Gastrocnemius medialis (tissue), 4 donors: ENCODE data around the gene CASKIN1. TPM values are rescaled to one million over a fixed set of nuclear protein-coding genes. Genes with fewer than 3 reads are reported as not detected.

Source experiments
- ATAC-seq, 2 donors: fragments of 150-250 bp; one replicate each; pipeline ENCODE4 v1.9.1; 2016
- DNase-seq, 2 donors: peaks; one replicate each; pipeline ENCODE4 v3.0.0-alpha.2; 2019
- H3K27ac ChIP-seq, 4 donors: fragments of 200-600 bp; sonication (generic); 1 replicate in 1 of 4; 2 replicates in 3 of 4; pipeline ENCODE4 v1.5.1; 2016 to 2018; ENCODE audit warnings: mild to moderate bottlenecking in 2 of 4, moderate library complexity in 1 of 4
- H3K27me3 ChIP-seq, 3 donors: fragments of 200-600 bp; sonication (generic) in 2 of 3; 1 replicate in 1 of 3; 2 replicates in 2 of 3; pipeline versions ENCODE4 v1.5.1 to v1.6.0; 2016 to 2019; ENCODE audit warnings: mild to moderate bottlenecking in 1 of 3, moderate library complexity in 1 of 3
- H3K36me3 ChIP-seq, 2 donors: fragments of 200-600 bp; sonication (generic) in 1 of 2; one replicate each; pipeline ENCODE4 v1.5.1; 2017 to 2018
- H3K4me1 ChIP-seq, 2 donors: fragments of 200-600 bp; sonication (generic) in 1 of 2; one replicate each; pipeline ENCODE4 v1.5.1; 2016 to 2017; ENCODE audit warnings: mild to moderate bottlenecking in 2 of 2
- H3K4me3 ChIP-seq, 4 donors: fragments of 200-600 bp; sonication (generic) in 3 of 4; 1 replicate in 1 of 4; 2 replicates in 3 of 4; pipeline ENCODE4 v1.5.1; 2016 to 2019; ENCODE audit warnings: mild to moderate bottlenecking in 2 of 4
- H3K9me3 ChIP-seq, 3 donors: fragments of 200-600 bp; sonication (generic) in 2 of 3; 1 replicate in 1 of 3; 2 replicates in 2 of 3; pipeline ENCODE4 v1.5.1; 2016 to 2019
- POLR2A ChIP-seq, 2 donors: fragments of 450-650 bp; IDR thresholded peaks; one replicate each; pipeline ENCODE4 v1.6.1; 2017; ENCODE audit warnings: antibody characterized with exemption in 2 of 2, mild to moderate bottlenecking in 2 of 2, moderate library complexity in 2 of 2
- in situ Hi-C, 4 donors: fragments of 200-750 bp; cut with MboI; loops; one replicate each; pipeline versions ENCODE4 v1.15.0 to v1.8.0; 2017; ENCODE audit warnings: low sequenced_read_pairs in 4 of 4
- intact Hi-C: fragments of 100-400 bp; cut with DNase I; formaldehyde crosslinking; loops from one replicate; pipeline ENCODE4 v1.15.1; 2023; ENCODE audit warnings: low total_unique reads
- total RNA-seq, 4 donors: library from RNA; depleted of rRNA; stranded (reverse); fragments of >200 nt; gene quantifications; one replicate each; pipeline versions ENCODE4 v1.1.0 to v1.2.3, GENCODE V29; 2016
- TF ChIP-seq, protein P1 (sequence below), 5 experiments: fragments of 450-650 bp in 3 of 5; fragments of 200-600 bp in 2 of 5; sonication (generic) in 2 of 5; IDR thresholded peaks in 4 of 5; conservative IDR thresholded peaks in 1 of 5; 1 replicate in 4 of 5; 2 replicates in 1 of 5; pipeline ENCODE4 v1.5.1; 2016 to 2019; ENCODE audit warnings: antibody characterized with exemption in 5 of 5, mild to moderate bottlenecking in 3 of 5, moderate library complexity in 3 of 5

CASKIN1 gene
- total RNA-seq, 4 donors from 2014 or later = 0.07 to 0.51 (median 0.10) TPM; not detected in 1

DNA sequence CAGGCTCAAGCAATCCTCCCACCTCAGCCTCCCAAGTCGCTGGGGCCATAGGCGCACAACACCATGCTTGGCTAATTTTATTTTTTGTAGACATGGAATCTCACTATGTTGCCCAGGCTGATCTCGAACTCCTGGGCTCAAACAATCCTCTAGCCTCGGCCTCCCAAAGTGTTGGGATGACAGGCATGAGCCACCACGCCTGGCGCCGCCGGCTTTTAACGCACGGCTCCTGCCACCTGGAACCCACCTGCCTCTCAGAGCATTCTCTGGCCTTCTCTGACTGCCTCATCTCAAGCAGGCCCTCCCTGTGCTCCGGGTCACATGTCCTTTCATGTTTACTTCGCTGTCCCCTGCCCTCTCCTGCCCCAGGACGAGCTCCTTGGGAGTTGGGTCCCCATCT, 10.3 kb downstream of the CASKIN1 start:
- Histone ChIP-seq H3K4me3 (no peak overlapping the region), H3K27ac (no peak overlapping the region), H3K27me3 (no peaks in the 10 kb centered on the region), H3K4me1 (no peaks in the 10 kb centered on the region), H3K36me3 (no peaks in the 10 kb centered on the region), H3K9me3 (no peaks in the 10 kb centered on the region)
- intact Hi-C loops (no loop called here), in situ Hi-C loops (no loop called here)
- no peak for ATAC-seq
- TF ChIP-seq, protein P1, sequence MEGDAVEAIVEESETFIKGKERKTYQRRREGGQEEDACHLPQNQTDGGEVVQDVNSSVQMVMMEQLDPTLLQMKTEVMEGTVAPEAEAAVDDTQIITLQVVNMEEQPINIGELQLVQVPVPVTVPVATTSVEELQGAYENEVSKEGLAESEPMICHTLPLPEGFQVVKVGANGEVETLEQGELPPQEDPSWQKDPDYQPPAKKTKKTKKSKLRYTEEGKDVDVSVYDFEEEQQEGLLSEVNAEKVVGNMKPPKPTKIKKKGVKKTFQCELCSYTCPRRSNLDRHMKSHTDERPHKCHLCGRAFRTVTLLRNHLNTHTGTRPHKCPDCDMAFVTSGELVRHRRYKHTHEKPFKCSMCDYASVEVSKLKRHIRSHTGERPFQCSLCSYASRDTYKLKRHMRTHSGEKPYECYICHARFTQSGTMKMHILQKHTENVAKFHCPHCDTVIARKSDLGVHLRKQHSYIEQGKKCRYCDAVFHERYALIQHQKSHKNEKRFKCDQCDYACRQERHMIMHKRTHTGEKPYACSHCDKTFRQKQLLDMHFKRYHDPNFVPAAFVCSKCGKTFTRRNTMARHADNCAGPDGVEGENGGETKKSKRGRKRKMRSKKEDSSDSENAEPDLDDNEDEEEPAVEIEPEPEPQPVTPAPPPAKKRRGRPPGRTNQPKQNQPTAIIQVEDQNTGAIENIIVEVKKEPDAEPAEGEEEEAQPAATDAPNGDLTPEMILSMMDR (IDR thresholded peaks at IDR 0.05 in 4 of 5, conservative IDR thresholded peaks at IDR 0.05 in 1 of 5) = no peak
- no peak for TF ChIP-seq POLR2A (IDR thresholded peaks at IDR 0.05)
- DNase-seq = no peak

DNA sequence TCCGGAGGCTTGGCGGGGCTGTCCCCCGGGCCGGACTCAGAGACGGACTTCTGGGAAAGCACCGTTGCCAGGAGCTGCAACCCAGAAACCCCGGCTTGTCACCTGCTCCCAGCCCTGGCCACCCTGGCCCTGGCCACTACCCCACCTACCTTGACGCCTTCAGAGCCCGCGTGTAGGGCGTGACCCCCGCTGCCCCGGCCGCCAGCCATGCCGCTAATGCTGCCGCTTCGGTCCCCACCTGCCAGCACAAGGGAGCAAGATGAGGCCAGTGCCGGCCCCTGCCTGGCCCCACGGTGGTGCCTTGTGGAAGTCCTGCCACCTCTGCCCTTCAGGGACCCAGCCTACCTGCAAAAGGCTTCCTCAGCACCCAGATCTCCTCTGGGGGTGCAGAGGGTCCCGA, 11.4 kb downstream of the CASKIN1 start:
- no peak for TF ChIP-seq POLR2A (IDR thresholded peaks at IDR 0.05)
- TF ChIP-seq, protein P1 (IDR thresholded peaks at IDR 0.05 in 4 of 5, conservative IDR thresholded peaks at IDR 0.05 in 1 of 5) = no peak
- H3K27me3 ChIP-seq = no peaks in the 10 kb centered on the region
- ATAC-seq = no peak
- no peak for DNase-seq
- H3K27ac ChIP-seq = no peak overlapping the region
- H3K4me3 ChIP-seq = no peak overlapping the region
- intact Hi-C loops (no loop called here), in situ Hi-C loops (no loop called here)
- no peaks in the 10 kb centered on the region for H3K36me3 ChIP-seq
- no peaks in the 10 kb centered on the region for H3K4me1 ChIP-seq
- no peaks in the 10 kb centered on the region for H3K9me3 ChIP-seq

DNA sequence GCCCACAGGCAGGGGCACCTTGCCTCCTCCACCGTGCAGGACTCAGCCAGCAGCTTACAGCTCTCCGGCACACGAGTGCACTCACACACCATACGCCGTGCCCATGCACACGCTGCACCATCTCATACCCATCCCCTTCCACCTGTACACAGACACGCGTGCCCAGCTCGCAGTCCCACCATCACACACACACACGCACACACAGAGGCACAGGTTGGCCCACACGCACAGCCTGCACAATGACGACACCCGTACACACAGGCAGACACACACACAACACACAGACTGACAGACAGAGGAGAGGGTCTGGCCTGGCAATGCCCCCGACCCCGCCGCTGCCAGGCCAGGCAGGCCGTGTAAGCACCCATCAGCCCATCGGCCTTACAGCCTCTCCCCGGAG, 12.1 kb downstream of the CASKIN1 start:
- DNase-seq (no peak), ATAC-seq (no peak)
- no peaks in the 10 kb centered on the region for H3K36me3 ChIP-seq
- intact Hi-C loops (no loop called here), in situ Hi-C loops (no loop called here)
- H3K4me1 ChIP-seq = no peaks in the 10 kb centered on the region
- no peak overlapping the region for H3K4me3 ChIP-seq
- H3K27ac ChIP-seq = no peak overlapping the region
- TF ChIP-seq, protein P1 (IDR thresholded peaks at IDR 0.05 in 4 of 5, conservative IDR thresholded peaks at IDR 0.05 in 1 of 5) = no peak
- TF ChIP-seq POLR2A (IDR thresholded peaks at IDR 0.05) = no peak
- H3K9me3 ChIP-seq = no peaks in the 10 kb centered on the region
- H3K27me3 ChIP-seq = no peaks in the 10 kb centered on the region

DNA sequence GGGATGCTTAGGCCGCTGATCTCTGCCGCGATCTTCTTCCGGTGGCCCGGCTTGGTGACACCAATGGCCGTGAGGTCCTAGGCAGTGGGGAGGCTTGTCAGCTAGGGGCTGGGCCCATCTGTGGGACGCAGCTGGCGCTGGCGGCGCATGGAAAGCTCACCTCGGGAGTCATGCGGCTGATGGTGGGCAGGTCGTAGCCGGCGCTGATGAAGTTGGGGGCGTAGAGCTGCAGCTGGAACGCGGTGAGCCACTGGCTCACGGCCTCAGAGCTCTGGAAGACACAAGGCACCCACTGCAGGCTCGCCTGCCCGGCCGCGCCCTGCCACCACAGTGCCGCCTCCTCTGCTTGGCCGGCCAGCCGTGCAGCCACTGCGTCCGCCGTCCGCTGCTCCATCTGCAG, 12.7 kb downstream of the CASKIN1 start:
- ATAC-seq = no peak
- DNase-seq = no peak
- Histone ChIP-seq H3K36me3 (no peaks in the 10 kb centered on the region), H3K27me3 (no peaks in the 10 kb centered on the region), H3K27ac (no peak overlapping the region), H3K4me3 (no peak overlapping the region), H3K4me1 (no peaks in the 10 kb centered on the region), H3K9me3 (no peaks in the 10 kb centered on the region)
- TF ChIP-seq POLR2A (IDR thresholded peaks at IDR 0.05) = no peak
- TF ChIP-seq, protein P1 (IDR thresholded peaks at IDR 0.05 in 4 of 5, conservative IDR thresholded peaks at IDR 0.05 in 1 of 5) = no peak
- in situ Hi-C loops = no loop called here
- intact Hi-C loops = no loop called here

DNA sequence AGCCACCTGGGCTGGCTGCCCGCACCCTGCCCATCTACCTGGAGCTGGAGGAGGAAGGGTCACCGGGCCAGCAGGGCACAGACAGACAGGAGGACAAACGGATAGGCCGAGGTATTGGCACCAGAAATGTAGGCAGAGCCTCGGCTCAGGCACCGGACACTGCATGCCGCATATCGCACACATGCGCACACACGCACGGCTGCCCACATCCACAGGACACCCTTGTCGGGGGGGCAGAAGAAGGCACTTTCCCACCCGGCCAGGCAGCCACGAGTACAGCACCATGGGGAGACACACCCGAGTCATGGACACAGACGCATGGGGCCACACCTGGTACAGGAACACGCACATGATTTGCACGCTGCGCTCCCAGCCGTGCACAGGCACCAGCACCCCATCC, 14.5 kb downstream of the CASKIN1 start:
- DNase-seq = no peak
- intact Hi-C loops (no loop called here), in situ Hi-C loops (no loop called here)
- Histone ChIP-seq H3K4me3 (no peak overlapping the region), H3K36me3 (peaks cover 0 to 2% of the 10 kb centered on the region in 2 donors), H3K27me3 (no peaks in the 10 kb centered on the region), H3K4me1 (no peaks in the 10 kb centered on the region), H3K9me3 (no peaks in the 10 kb centered on the region), H3K27ac (no peak overlapping the region)
- no peak for TF ChIP-seq POLR2A (IDR thresholded peaks at IDR 0.05)
- TF ChIP-seq, protein P1 (IDR thresholded peaks at IDR 0.05 in 4 of 5, conservative IDR thresholded peaks at IDR 0.05 in 1 of 5) = no peak
- no peak for ATAC-seq
